ENCODE measurements around the gene APOA4.

DNA sequence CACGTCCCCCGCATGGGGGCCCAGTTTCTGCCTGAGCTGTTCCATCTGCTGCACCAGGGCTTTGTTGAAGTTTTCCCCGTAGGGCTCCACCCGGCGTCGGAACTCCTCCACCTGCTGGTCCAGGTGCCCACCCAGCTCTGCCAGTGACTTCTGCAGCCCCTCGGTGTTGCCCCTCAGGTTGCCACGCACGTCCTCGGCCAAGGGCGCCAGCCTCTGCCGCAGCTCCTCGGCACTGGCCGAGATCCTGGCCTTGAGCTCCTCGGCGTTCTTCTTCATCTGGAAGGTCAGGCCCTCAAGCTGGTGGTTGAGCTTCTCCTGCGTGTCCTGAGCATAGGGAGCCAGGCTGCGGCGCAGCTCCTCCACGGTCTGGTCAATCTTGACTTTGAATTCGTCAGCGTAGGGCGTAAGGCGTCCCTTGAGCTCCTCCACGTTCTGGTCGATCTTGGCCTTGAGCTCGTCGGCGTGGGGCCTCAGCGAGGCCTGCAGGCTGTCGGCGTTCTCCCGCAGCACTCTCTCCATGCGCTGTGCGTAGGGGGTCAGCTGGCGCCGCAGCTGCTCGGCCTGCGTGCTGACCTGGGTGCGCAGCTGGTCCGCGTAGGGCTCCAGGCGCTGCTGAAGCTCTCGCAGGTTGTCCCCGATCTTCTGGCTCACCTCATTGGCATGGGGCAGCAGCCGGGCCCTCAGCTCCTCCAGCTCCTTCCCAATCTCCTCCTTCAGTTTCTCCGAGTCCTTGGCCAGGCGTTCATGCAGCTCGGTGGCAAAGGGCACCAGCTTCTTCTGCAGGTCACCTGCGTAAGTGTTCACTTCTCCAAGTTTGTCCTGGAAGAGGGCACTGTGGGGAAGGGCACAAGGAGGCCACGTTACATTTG is 1.8 kb downstream of the APOA4 start:
- TF ChIP-seq ZNF10 (tag by site-specific recombination; IDR thresholded peaks at IDR 0.05) (no peak), ZSCAN23 (tag by site-specific recombination; IDR thresholded peaks at IDR 0.05) (no peak), ZNF792 (tag by site-specific recombination; IDR thresholded peaks at IDR 0.05) (no peak), ZNF24 (tag by site-specific recombination; IDR thresholded peaks at IDR 0.05) (no peak), ZFP3 (tag by site-specific recombination; IDR thresholded peaks at IDR 0.05; ENCODE audit: low read depth) (no peak), ZBTB8A (tag by site-specific recombination; IDR thresholded peaks at IDR 0.05) (no peak), HOXA7 (CRISPR knock-in tag; IDR thresholded peaks at IDR 0.05; ENCODE audit: borderline replicate concordance) (no peak), ZNF114 (tag by site-specific recombination; IDR thresholded peaks at IDR 0.05) (no peak), ZNF561 (tag by site-specific recombination; IDR thresholded peaks at IDR 0.05; ENCODE audit: borderline replicate concordance) (no peak), MZF1 (tag by site-specific recombination; IDR thresholded peaks at IDR 0.05; ENCODE audit: borderline replicate concordance) (no peak)
- TF ChIP-seq, protein P1, sequence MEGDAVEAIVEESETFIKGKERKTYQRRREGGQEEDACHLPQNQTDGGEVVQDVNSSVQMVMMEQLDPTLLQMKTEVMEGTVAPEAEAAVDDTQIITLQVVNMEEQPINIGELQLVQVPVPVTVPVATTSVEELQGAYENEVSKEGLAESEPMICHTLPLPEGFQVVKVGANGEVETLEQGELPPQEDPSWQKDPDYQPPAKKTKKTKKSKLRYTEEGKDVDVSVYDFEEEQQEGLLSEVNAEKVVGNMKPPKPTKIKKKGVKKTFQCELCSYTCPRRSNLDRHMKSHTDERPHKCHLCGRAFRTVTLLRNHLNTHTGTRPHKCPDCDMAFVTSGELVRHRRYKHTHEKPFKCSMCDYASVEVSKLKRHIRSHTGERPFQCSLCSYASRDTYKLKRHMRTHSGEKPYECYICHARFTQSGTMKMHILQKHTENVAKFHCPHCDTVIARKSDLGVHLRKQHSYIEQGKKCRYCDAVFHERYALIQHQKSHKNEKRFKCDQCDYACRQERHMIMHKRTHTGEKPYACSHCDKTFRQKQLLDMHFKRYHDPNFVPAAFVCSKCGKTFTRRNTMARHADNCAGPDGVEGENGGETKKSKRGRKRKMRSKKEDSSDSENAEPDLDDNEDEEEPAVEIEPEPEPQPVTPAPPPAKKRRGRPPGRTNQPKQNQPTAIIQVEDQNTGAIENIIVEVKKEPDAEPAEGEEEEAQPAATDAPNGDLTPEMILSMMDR (tag by site-specific recombination; IDR thresholded peaks at IDR 0.05), result no peak
